ENCODE data around the gene POLR1D.

POLR1D gene

GRCh38 chr13:27624071-27624470 is 2.4 kb downstream of the POLR1D start:
- TF ChIP-seq GATA2 (IDR thresholded peaks at IDR 0.05; ENCODE audit: low read depth, low read length) (no peak), GATA3 (IDR thresholded peaks at IDR 0.05; ENCODE audit: low read depth, low read length) (no peak)

DNA sequence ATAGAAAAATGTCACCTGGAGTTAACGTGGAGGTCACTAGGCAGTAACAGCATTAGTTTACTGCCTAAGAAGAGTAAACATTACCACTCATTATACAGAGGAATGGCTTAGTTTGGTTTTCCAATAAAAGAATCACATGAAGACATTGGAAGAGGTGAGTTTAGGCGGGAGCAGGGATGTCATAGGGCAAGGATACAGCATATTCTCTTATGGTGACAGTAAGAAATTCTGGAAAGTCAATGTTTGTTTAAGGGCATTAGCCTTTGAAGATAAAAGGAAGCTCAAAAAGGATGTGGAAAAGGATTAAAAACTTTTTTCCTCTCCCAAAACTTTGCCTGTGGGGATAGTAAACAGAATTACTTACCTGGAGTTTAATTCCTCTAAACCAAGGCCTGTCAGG is 4.1 kb downstream of the POLR1D start:
- no peak for TF ChIP-seq GATA3 (IDR thresholded peaks at IDR 0.05; ENCODE audit: low read depth, low read length)

GRCh38 chr13:27627380-27627779 is 5.7 kb downstream of the POLR1D start:
- TF ChIP-seq GATA3 (IDR thresholded peaks at IDR 0.05; ENCODE audit: low read depth, low read length) (no peak), GATA2 (IDR thresholded peaks at IDR 0.05; ENCODE audit: low read depth, low read length) (no peak)

- TF ChIP-seq GATA2 (IDR thresholded peaks at IDR 0.05; ENCODE audit: low read depth, low read length) (no peak), GATA3 (IDR thresholded peaks at IDR 0.05; ENCODE audit: low read depth, low read length) (no peak)
These were observed 6.4 kb downstream of the POLR1D start for GRCh38 chr13:27628081-27628480.

DNA sequence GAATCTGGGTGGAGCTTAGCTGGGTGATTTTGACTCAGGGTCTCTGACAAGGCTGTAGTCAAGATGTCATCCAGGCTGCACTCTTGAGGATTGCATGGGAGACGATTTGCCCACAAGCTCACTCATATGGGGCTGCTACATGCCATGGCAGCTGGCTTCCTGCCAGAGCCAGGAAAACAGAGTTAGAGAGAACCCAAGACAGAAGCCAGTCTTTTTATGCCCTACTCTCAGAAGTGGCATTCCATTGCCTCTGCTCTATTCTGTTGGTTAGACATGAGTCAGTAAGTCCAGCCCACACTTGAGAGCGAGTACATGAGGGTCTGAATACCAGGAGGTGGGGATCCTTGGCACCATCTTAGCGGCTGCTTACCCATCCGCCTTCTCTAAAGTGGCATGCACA is 9.5 kb downstream of the POLR1D start:
- TF ChIP-seq GATA3 (IDR thresholded peaks at IDR 0.05; ENCODE audit: low read depth, low read length) = no peak
- no peak for TF ChIP-seq GATA2 (IDR thresholded peaks at IDR 0.05; ENCODE audit: low read depth, low read length)

DNA sequence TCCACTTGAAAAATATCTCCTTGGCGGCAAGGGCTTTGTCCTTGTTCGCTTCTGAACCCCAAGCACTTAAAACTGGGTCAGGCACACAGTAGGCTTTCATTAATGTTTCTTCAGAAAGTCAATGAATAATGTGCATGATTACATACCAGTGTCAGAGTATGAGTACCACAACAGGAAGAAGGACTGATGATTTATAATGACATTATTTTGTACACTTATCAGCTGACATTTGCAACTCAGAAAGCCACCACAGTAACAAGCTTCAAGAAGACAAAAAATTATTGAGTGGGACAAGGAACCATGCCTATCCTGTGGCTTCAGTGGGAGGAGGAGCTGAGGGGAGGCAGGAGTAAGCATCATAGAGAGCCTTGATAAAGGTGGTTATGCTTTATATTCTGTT is 10.0 kb downstream of the POLR1D start:
- TF ChIP-seq GATA2 (IDR thresholded peaks at IDR 0.05; ENCODE audit: low read depth, low read length) (no peak), GATA3 (IDR thresholded peaks at IDR 0.05; ENCODE audit: low read depth, low read length) (no peak)

DNA sequence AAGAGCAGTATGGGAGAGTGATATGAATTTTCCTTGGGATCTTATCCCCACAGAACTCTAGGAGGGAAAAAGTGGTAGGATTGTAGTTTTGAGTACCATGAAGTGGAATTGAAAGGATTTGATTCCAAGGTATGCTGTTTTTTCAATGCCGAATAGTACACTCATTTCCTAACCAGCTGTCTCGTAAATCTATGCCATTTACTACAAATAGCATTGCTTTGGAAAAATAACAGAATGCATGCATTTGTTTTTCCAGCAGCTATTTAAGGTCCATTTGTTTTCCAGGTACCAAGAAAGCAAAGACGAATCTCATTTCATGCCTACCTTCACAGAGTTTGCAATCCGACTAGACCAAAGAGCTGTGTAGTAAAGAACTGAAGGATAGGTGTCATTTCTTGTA is 10.5 kb downstream of the POLR1D start:
- no peak for TF ChIP-seq GATA3 (IDR thresholded peaks at IDR 0.05; ENCODE audit: low read depth, low read length)

GRCh38 chr13:27632648-27633047 is 11.0 kb downstream of the POLR1D start:
- no peak for TF ChIP-seq GATA2 (IDR thresholded peaks at IDR 0.05; ENCODE audit: low read depth, low read length)

GRCh38 chr13:27634231-27634630 is 12.5 kb downstream of the POLR1D start:
- no peak for TF ChIP-seq GATA2 (IDR thresholded peaks at IDR 0.05; ENCODE audit: low read depth, low read length)
- TF ChIP-seq GATA3 (IDR thresholded peaks at IDR 0.05; ENCODE audit: low read depth, low read length) = no peak

DNA sequence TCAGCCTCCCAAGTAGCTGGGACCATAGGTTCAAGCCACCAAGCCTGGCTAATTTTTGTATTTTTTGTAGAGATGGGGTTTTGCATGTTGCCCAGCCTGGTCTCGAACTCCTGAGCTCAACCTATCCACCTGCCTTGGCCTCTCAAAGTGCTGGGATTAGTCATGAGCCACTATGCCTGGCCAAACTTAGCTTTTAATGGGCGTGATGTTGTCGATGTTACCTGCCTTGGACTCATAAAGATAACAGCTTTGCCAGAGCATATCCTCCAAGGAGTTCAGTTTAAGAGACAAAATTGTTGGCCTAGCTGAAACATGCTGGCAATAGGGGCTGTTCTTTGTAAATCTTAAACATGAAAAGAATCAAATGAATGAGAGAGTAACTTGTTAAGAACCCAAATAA is 13.1 kb downstream of the POLR1D start:
- TF ChIP-seq GATA3 (IDR thresholded peaks at IDR 0.05; ENCODE audit: low read depth, low read length) (no peak), GATA2 (IDR thresholded peaks at IDR 0.05; ENCODE audit: low read depth, low read length) (no peak)

DNA sequence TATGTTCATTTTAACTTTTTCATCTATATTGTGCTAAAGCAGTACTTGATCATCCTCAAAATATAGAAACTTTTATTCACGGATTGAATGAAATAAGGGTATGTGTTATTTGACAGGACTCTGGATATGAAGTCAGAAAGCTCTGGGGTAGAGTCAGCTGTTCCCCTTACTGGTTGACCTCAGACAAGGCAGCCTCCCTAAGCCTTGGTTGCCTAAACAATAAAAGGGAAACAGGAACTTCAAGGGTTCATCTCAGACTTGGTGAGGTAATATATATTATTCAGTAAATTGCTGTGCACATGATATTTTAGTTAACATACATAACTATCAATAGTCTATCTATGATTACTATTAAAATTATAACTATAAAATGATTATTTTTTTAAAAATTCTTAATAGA is 13.6 kb downstream of the POLR1D start:
- TF ChIP-seq GATA3 (IDR thresholded peaks at IDR 0.05; ENCODE audit: low read depth, low read length) = no peak
- no peak for TF ChIP-seq GATA2 (IDR thresholded peaks at IDR 0.05; ENCODE audit: low read depth, low read length)

DNA sequence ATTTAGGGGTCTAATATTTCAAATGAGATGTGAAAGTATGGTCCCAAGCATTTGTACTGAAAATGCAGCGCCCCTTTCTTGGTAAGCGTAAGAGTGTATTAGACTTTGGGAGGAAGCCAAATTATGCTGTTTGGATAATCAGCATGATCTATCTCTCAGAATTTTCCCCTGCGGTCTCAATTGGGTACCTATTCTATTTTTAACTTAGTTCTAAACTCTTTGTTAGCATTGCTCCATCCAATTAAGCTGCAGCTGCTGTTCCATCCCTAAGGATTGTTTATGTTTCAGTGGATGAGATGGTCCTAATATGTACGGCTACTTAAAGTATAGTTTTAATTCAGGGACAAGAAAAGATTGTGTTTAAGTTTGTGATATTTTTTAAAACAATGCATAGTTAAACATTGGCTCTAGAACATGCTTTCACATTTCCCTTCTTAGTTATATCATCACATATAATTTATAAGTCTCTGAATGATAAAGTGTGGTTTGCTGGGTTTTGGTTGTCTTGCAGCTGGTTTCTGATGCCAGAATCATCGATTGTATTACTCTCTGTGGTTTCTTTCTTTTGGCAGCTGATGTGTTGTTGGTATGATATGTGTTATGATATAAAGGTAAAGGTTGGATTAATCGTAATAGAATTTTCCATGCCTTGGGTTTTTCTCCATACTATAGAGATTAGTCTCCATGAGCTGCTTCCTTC is 15.0 kb downstream of the POLR1D start:
- TF ChIP-seq GATA2 (IDR thresholded peaks at IDR 0.05; ENCODE audit: low read depth, low read length) = no peak
- no peak for TF ChIP-seq GATA3 (IDR thresholded peaks at IDR 0.05; ENCODE audit: low read depth, low read length)

DNA sequence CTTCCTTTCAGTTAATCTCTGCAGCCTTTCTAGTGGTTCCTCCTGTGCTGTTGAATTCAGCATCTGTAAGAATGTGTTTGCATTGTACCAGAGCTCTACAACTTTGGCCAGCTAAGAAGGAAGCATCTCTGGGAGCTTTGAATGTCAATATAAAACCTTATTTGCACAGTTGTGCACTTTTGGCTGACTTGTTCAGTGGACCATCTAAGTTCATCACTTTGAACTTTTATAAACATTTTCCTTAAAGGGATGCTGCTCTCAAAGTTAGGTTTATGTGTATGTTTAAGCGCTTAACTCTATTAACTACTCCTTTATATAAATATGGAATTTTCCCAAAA is 15.6 kb downstream of the POLR1D start:
- TF ChIP-seq GATA3 (IDR thresholded peaks at IDR 0.05; ENCODE audit: low read depth, low read length) (no peak), GATA2 (IDR thresholded peaks at IDR 0.05; ENCODE audit: low read depth, low read length) (no peak)

DNA sequence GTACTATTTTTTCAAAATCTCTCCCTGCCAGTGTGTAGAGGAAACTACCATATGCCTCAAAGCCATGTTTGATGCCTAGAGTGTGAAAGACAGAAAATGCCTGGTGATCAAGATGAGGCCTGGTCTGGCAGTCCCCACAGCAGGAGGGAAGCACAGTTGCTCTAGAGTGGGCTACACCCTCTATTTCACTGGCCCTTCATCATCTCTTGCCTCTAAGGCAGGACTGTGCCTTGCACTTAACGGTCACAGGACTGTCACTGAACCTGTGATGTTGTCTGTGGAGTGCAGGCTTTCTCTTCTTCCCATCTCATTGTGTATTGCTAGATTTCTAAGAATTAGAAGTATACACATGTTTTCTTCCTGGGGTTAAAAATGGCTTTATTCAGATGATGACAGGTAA is 16.3 kb downstream of the POLR1D start:
- TF ChIP-seq GATA2 (IDR thresholded peaks at IDR 0.05; ENCODE audit: low read depth, low read length) (no peak), GATA3 (IDR thresholded peaks at IDR 0.05; ENCODE audit: low read depth, low read length) (no peak)

GRCh38 chr13:27638521-27638920 is 16.8 kb downstream of the POLR1D start:
- no peak for TF ChIP-seq GATA3 (IDR thresholded peaks at IDR 0.05; ENCODE audit: low read depth, low read length)
- TF ChIP-seq GATA2 (IDR thresholded peaks at IDR 0.05; ENCODE audit: low read depth, low read length) = no peak

GRCh38 chr13:27639186-27639585 is 17.5 kb downstream of the POLR1D start:
- TF ChIP-seq GATA3 (IDR thresholded peaks at IDR 0.05; ENCODE audit: low read depth, low read length) (no peak), GATA2 (IDR thresholded peaks at IDR 0.05; ENCODE audit: low read depth, low read length) (no peak)
